Gastroesophageal sphincter (tissue), 4 donors: ENCODE data around the gene NPIPA1. TPM values are rescaled to one million over a fixed set of nuclear protein-coding genes. Genes with fewer than 3 reads are reported as not detected.
A peak's percentile ranks its signal among the peaks of the same experiment; 100 is the strongest.
"Not testable (repeated sequence)": the region's sequence is repeated elsewhere in the genome, so short reads cannot be mapped to it uniquely, and the experiment has no call there.

Source experiments
- ATAC-seq: fragments of 150-250 bp; one replicate; pipeline ENCODE4 v1.9.1; 2016; ENCODE audit warnings: mild to moderate bottlenecking, moderate library complexity
- H3K27ac ChIP-seq, 4 donors: fragments of 200-600 bp; sonication (generic) in 3 of 4; 1 replicate in 3 of 4; 2 replicates in 1 of 4; pipeline ENCODE4 v1.5.1; 2016 to 2019
- H3K27me3 ChIP-seq: fragments of 200-600 bp; sonication (generic); one replicate; pipeline ENCODE4 v1.5.1; 2019
- H3K36me3 ChIP-seq, 2 donors: fragments of 200-600 bp; sonication (generic); one replicate each; pipeline ENCODE4 v1.5.1; 2019; ENCODE audit warnings: control low read depth in 1 of 2
- H3K4me1 ChIP-seq, 3 donors: fragments of 200-600 bp; sonication (generic); 1 replicate in 2 of 3; 2 replicates in 1 of 3; pipeline ENCODE4 v1.5.1; 2016 to 2019; ENCODE audit warnings: control low read depth in 2 of 3
- H3K4me3 ChIP-seq, 2 donors: fragments of 200-600 bp; sonication (generic); one replicate each; pipeline ENCODE4 v1.5.1; 2019; ENCODE audit warnings: mild to moderate bottlenecking in 1 of 2, moderate library complexity in 1 of 2
- H3K9me3 ChIP-seq, 3 donors: fragments of 200-600 bp; sonication (generic); one replicate each; pipeline ENCODE4 v1.5.1; 2017 to 2019; ENCODE audit warnings: control low read depth in 2 of 3
- CTCF ChIP-seq, 4 experiments: fragments of 200-600 bp in 2 of 4; fragments of 450-650 bp in 2 of 4; sonication (generic) in 1 of 4; IDR thresholded peaks; one replicate each; pipeline ENCODE4 v1.5.1; 2017 to 2019; ENCODE audit warnings: antibody characterized with exemption in 4 of 4, mild to moderate bottlenecking in 2 of 4, moderate library complexity in 2 of 4
- POLR2AphosphoS5 ChIP-seq: sonication (generic); formaldehyde crosslinking; IDR thresholded peaks from one replicate; pipeline ENCODE4 v1.6.1; 2017; ENCODE audit warnings: antibody characterized with exemption
- WGBS, 2 donors: methylation state at CpG; one replicate each; pipeline ENCODE4 v1.1.5; 2018; ENCODE audit warnings: low coverage in 1 of 2; 5-methylcytosine and 5-hydroxymethylcytosine counted together
- small RNA-seq, 4 donors: library from RNA; depleted of rRNA; stranded (forward); fragments of <200 nt; gene quantifications; one replicate each; pipeline ENCODE3, GENCODE V24; 2016
- total RNA-seq, 4 donors: library from RNA; depleted of rRNA; stranded (reverse); fragments of >200 nt; gene quantifications; one replicate each; pipeline ENCODE4 v1.1.0, GENCODE V29; 2016

Gene NPIPA1
- total RNA-seq, 4 donors from 2014 or later, result 54.0 to 103 (median 93.4) TPM

- H3K36me3 ChIP-seq, result peaks cover 0 to 24% of the 10 kb centered on the region in 2 donors
- H3K27ac ChIP-seq, result peak overlapping the region; percentile 36 to 74 (median 66)
- not testable (repeated sequence) for H3K27me3 ChIP-seq, H3K9me3 ChIP-seq, H3K4me3 ChIP-seq
- peak; percentile 77 for ATAC-seq
- TF ChIP-seq POLR2AphosphoS5, result peak; percentile 23
- WGBS, 2 donors, result 0% methylated on average over 1 of the region's 2 CpGs; no CpG with 5 or more reads in 1 of the 2 donors
- H3K4me1 ChIP-seq, result peaks cover 0 to 39% (median 4%) of the 10 kb centered on the region in 3 donors
Measured at GRCh38 chr16:14982521-14982920, 45.3 kb downstream of the NPIPA1 start.

GRCh38 chr16:14988092-14988491 lies 50.8 kb downstream of the NPIPA1 start:
- H3K4me1 ChIP-seq, H3K4me3 ChIP-seq, H3K27me3 ChIP-seq, H3K9me3 ChIP-seq, ATAC-seq, H3K27ac ChIP-seq: not testable (repeated sequence)
- 79% methylated on average over 8 of the region's 8 CpGs; no CpG with 5 or more reads in 1 of the 2 donors for WGBS, 2 donors
- peaks cover 0 to 46% of the 10 kb centered on the region in 2 donors for H3K36me3 ChIP-seq

- H3K9me3 ChIP-seq, H3K4me1 ChIP-seq, H3K27ac ChIP-seq, H3K27me3 ChIP-seq, ATAC-seq, H3K4me3 ChIP-seq: not testable (repeated sequence)
- H3K36me3 ChIP-seq, result peaks cover 0 to 46% of the 10 kb centered on the region in 2 donors
- 95% methylated on average over 4 of the region's 25 CpGs; no CpG with 5 or more reads in 1 of the 2 donors for WGBS, 2 donors
Measured at GRCh38 chr16:14988661-14989191, 51.5 kb downstream of the NPIPA1 start.

GRCh38 chr16:14989291-14990281 lies 52.3 kb downstream of the NPIPA1 start:
- H3K9me3 ChIP-seq, H3K4me1 ChIP-seq, H3K27me3 ChIP-seq, H3K27ac ChIP-seq: not testable (repeated sequence)
- peaks cover 0 to 45% of the 10 kb centered on the region in 2 donors for H3K36me3 ChIP-seq
- peak overlapping the region; percentile 5 to 38 for H3K4me3 ChIP-seq
- peak; percentile 34 for ATAC-seq
- 60 to 61% methylated on average over 2 to 3 of the region's 98 CpGs for WGBS, 2 donors
- peak in 1 of 4 experiments; percentile 18 for TF ChIP-seq CTCF (IDR thresholded peaks at IDR 0.05)

- ATAC-seq, result not testable (repeated sequence)
- 89 to 97% methylated on average over 3 to 6 of the region's 7 CpGs for WGBS, 2 donors
Measured at GRCh38 chr16:14993277-14994151, 56.3 kb downstream of the NPIPA1 start.

GRCh38 chr16:14996702-14997101 lies 59.5 kb downstream of the NPIPA1 start:
- WGBS, 2 donors, result 67 to 88% methylated on average over 4 of the region's 6 CpGs
- H3K4me3 ChIP-seq, H3K4me1 ChIP-seq, ATAC-seq, H3K9me3 ChIP-seq, H3K27ac ChIP-seq, H3K27me3 ChIP-seq: not testable (repeated sequence)
- peaks cover 0 to 33% of the 10 kb centered on the region in 2 donors for H3K36me3 ChIP-seq

More at GRCh38 chr16:14993277-14994151, 56.3 kb downstream of the NPIPA1 start:
- H3K27me3 ChIP-seq, H3K4me3 ChIP-seq, H3K27ac ChIP-seq, H3K9me3 ChIP-seq, H3K4me1 ChIP-seq: not testable (repeated sequence)
- H3K36me3 ChIP-seq, result peaks cover 0 to 19% of the 10 kb centered on the region in 2 donors

GRCh38 chr16:14998300-14998699 lies 61.1 kb downstream of the NPIPA1 start:
- peaks cover 0 to 41% of the 10 kb centered on the region in 2 donors for H3K36me3 ChIP-seq
- not testable (repeated sequence) for H3K4me1 ChIP-seq, H3K4me3 ChIP-seq, ATAC-seq, H3K9me3 ChIP-seq, H3K27ac ChIP-seq, H3K27me3 ChIP-seq
- WGBS, 2 donors, result 97% methylated on average over 7 of the region's 7 CpGs

- WGBS, 2 donors, result 72 to 86% methylated on average over 3 of the region's 3 CpGs
Measured at GRCh38 chr16:14999845-15000244, 62.6 kb downstream of the NPIPA1 start.

More at GRCh38 chr16:14999845-15000244, 62.6 kb downstream of the NPIPA1 start:
- not testable (repeated sequence) for H3K4me3 ChIP-seq, ATAC-seq, H3K4me1 ChIP-seq, H3K27me3 ChIP-seq, H3K9me3 ChIP-seq
- Histone ChIP-seq H3K27ac (peak overlapping the region in 1 of 4 donors; percentile 8), H3K36me3 (peaks cover 0 to 54% of the 10 kb centered on the region in 2 donors)

Small RNAs within 50 kb of the gene (small RNA-seq; reads per million reads assigned to genes)
- 0 reads per million in 4 donors for gene AC138932.4
- gene MIR3180-1, result 0 reads per million in 4 donors
- 0 reads per million in 4 donors for gene MIR3670-1
- 0 reads per million in 4 donors for gene MIR6511A1
- gene MIR6770-1, result 0 reads per million in 4 donors
- 0 reads per million in 4 donors for gene RF00019

Other genes with a start within 250 kb of the NPIPA1 start
- gene PLA2G10, start 243.1 kb upstream of the NPIPA1 start, total RNA-seq, result not detected
- gene NPIPA3, start 234.0 kb upstream of the NPIPA1 start, total RNA-seq, result 1 to 10 TPM in 2 of 4 donors, under 1 TPM in 1, not detected in 1; 0.39 to 4.0 (median 1.3) TPM
- 1 to 10 TPM in 3 of 4 donors, not detected in 1; 1.3 to 4.0 (median 2.8) TPM for gene NPIPA2, start 194.9 kb upstream of the NPIPA1 start, total RNA-seq
- gene NOMO1, start 103.7 kb upstream of the NPIPA1 start, total RNA-seq, result 10 to 100 TPM; 54.3 to 87.9 (median 58.6) TPM
- gene PDXDC1, start 37.6 kb downstream of the NPIPA1 start, total RNA-seq, result 10 to 100 TPM; 70.0 to 92.2 (median 87.6) TPM
- 10 to 100 TPM; 40.9 to 77.5 (median 61.0) TPM for gene NTAN1, start 118.6 kb downstream of the NPIPA1 start, total RNA-seq
- gene RRN3, start 156.8 kb downstream of the NPIPA1 start, total RNA-seq, result 10 to 100 TPM; 27.9 to 42.3 (median 31.1) TPM